A549 (cell line): ENCODE measurements around the gene NDUFS8.

Experiments used
- CHD2 ChIP-seq: fragments of 150-350 bp; IDR thresholded peaks from 2 replicates; pipeline ENCODE4 v1.6.1; 2014; ENCODE audit warnings: low read length; ENCODE audit not compliant: partially characterized antibody
- EP300 ChIP-seq, 2 experiments: fragments of >200 bp; sonication (Bioruptor Twin); formaldehyde crosslinking; IDR thresholded peaks; 2 replicates in 1 of 2; 3 replicates in 1 of 2; pipeline ENCODE4 v1.6.1; 2016 to 2017
- GATA3 ChIP-seq: IDR thresholded peaks from 2 replicates; pipeline ENCODE4 v1.6.1; 2012; ENCODE audit warnings: borderline replicate concordance
- KDM1A ChIP-seq: fragments of 200-600 bp; sonication (generic); IDR thresholded peaks from 2 replicates; pipeline ENCODE4 v1.6.1; 2016; ENCODE audit warnings: low read depth, mild to moderate bottlenecking
- MYC ChIP-seq: IDR thresholded peaks from 2 replicates; pipeline ENCODE4 v1.6.1; 2012; ENCODE audit warnings: mild to moderate bottlenecking, inconsistent platforms, low read length, improper control_type of control experiment, borderline replicate concordance
- POLR2A ChIP-seq: IDR thresholded peaks from 2 replicates; pipeline ENCODE4 v1.6.1; 2012; ENCODE audit warnings: mild to moderate bottlenecking, low read length
- RARB ChIP-seq: fragments of 250-450 bp; sonication (Bioruptor Pico); IDR thresholded peaks from 2 replicates; pipeline ENCODE4 v1.8.0; 2021; ENCODE audit warnings: mild to moderate bottlenecking, moderate library complexity
- ZC3H11A ChIP-seq: fragments of 450-650 bp; IDR thresholded peaks from 2 replicates; pipeline ENCODE4 v1.6.1; 2014; ENCODE audit warnings: antibody characterized with exemption, mild to moderate bottlenecking
- TF ChIP-seq, protein P1 (sequence below): fragments of >200 bp; sonication (Bioruptor Twin); formaldehyde crosslinking; IDR thresholded peaks from 3 replicates; pipeline ENCODE4 v1.5.1; 2016
- TF ChIP-seq, protein P2 (sequence below): fragments of 450-650 bp; IDR thresholded peaks from 2 replicates; pipeline ENCODE4 v1.6.1; 2014; ENCODE audit warnings: antibody characterized with exemption

DNA sequence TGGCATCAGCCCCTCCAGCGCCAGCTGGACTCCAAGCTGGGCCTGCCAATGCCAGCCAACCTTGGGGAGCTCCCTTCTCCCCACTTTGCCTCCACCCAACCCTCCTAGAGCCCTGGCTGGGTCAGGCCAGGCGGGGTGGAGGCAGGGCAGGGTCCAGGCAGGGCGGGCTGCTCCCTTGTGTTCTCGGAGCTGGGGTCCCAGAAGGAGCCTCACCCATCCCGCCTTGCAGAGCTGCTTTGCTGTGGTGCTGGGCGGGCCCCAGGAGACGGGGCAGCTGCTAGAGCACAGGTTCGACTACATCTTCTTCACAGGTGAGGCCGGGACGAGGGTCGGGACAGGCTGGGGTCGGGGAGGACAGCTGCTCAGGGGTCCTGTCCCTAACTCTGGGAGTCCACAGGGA is 11.0 kb upstream of the NDUFS8 start:
- TF ChIP-seq, protein P1, sequence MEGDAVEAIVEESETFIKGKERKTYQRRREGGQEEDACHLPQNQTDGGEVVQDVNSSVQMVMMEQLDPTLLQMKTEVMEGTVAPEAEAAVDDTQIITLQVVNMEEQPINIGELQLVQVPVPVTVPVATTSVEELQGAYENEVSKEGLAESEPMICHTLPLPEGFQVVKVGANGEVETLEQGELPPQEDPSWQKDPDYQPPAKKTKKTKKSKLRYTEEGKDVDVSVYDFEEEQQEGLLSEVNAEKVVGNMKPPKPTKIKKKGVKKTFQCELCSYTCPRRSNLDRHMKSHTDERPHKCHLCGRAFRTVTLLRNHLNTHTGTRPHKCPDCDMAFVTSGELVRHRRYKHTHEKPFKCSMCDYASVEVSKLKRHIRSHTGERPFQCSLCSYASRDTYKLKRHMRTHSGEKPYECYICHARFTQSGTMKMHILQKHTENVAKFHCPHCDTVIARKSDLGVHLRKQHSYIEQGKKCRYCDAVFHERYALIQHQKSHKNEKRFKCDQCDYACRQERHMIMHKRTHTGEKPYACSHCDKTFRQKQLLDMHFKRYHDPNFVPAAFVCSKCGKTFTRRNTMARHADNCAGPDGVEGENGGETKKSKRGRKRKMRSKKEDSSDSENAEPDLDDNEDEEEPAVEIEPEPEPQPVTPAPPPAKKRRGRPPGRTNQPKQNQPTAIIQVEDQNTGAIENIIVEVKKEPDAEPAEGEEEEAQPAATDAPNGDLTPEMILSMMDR, result no peak
- TF ChIP-seq, protein P2, sequence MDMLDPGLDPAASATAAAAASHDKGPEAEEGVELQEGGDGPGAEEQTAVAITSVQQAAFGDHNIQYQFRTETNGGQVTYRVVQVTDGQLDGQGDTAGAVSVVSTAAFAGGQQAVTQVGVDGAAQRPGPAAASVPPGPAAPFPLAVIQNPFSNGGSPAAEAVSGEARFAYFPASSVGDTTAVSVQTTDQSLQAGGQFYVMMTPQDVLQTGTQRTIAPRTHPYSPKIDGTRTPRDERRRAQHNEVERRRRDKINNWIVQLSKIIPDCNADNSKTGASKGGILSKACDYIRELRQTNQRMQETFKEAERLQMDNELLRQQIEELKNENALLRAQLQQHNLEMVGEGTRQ, result no peak
- TF ChIP-seq KDM1A, result no peak
- no peak for TF ChIP-seq CHD2
- no peak for TF ChIP-seq MYC
- TF ChIP-seq EP300 (IDR thresholded peaks at IDR 0.05), result no peak
- no peak for TF ChIP-seq RARB (CRISPR knock-in tag)
- no peak for TF ChIP-seq ZC3H11A
- no peak for TF ChIP-seq POLR2A
- no peak for TF ChIP-seq GATA3
